Stimulated activated CD8-positive, alpha-beta memory T cell treated with anti-CD3 and anti-CD28 coated beads, Interleukin-12 subunit alpha, Interleukin-12 subunit beta, amount 100 ng/mL, for 4 hours (primary cell): ENCODE results near the gene ING5.
A peak's percentile ranks its signal among the peaks of the same experiment; 100 is the strongest.

ENCODE experiments used
- DNase-seq: peaks from one replicate; pipeline ENCODE4 v3.0.0-alpha.2; 2020; ENCODE audit warnings: low read depth

Gene ING5

GRCh38 chr2:241672243-241673188 lies 29.3 kb upstream of the ING5 start:
- DNase-seq, result no peak

GRCh38 chr2:241673189-241673663 lies 28.6 kb upstream of the ING5 start:
- DNase-seq, result no peak

- no peak for DNase-seq
These were observed 27.8 kb upstream of the ING5 start for GRCh38 chr2:241673797-241674725.

- no peak for DNase-seq
These were observed 26.0 kb upstream of the ING5 start for GRCh38 chr2:241675885-241676284.

- DNase-seq, result no peak
These were observed 25.2 kb upstream of the ING5 start for GRCh38 chr2:241676665-241677064.

- DNase-seq, result no peak
These were observed 24.4 kb upstream of the ING5 start for GRCh38 chr2:241677392-241677791.

- DNase-seq, result no peak
These were observed 23.5 kb upstream of the ING5 start for GRCh38 chr2:241678307-241678706.

- DNase-seq, result no peak
These were observed 22.9 kb upstream of the ING5 start for GRCh38 chr2:241678784-241679540.

- no peak for DNase-seq
These were observed 21.8 kb upstream of the ING5 start for GRCh38 chr2:241680044-241680443.

- DNase-seq, result no peak
These were observed 20.8 kb upstream of the ING5 start for GRCh38 chr2:241680827-241681599.

GRCh38 chr2:241686324-241686649 lies 15.6 kb upstream of the ING5 start:
- no peak for DNase-seq

- DNase-seq, result peak; percentile 94
These were observed 15.0 kb upstream of the ING5 start, which contains the start of gene DTYMK for GRCh38 chr2:241686650-241687425. TSS of gene DTYMK (minus strand) at chr2:241686815. CDS start at chr2:241686783, 32 bp downstream.

- DNase-seq, result peak; percentile 21
These were observed 12.5 kb upstream of the ING5 start for GRCh38 chr2:241689306-241689705.

- no peak for DNase-seq
These were observed 11.6 kb upstream of the ING5 start for GRCh38 chr2:241690202-241690717.

GRCh38 chr2:241692448-241692847 lies 9.4 kb upstream of the ING5 start:
- no peak for DNase-seq

- DNase-seq, result no peak
These were observed 6.2 kb upstream of the ING5 start for GRCh38 chr2:241695651-241696050.

- DNase-seq, result no peak
These were observed 765 bp upstream of the ING5 start for GRCh38 chr2:241701149-241701398.

- peak; percentile 90 for DNase-seq
These were observed 554 bp downstream of the ING5 start for GRCh38 chr2:241702155-241703031.

GRCh38 chr2:241703032-241703604 lies 1.3 kb downstream of the ING5 start:
- DNase-seq, result no peak
